ENCODE measurements around the gene PDLIM7.

PDLIM7 gene

DNA sequence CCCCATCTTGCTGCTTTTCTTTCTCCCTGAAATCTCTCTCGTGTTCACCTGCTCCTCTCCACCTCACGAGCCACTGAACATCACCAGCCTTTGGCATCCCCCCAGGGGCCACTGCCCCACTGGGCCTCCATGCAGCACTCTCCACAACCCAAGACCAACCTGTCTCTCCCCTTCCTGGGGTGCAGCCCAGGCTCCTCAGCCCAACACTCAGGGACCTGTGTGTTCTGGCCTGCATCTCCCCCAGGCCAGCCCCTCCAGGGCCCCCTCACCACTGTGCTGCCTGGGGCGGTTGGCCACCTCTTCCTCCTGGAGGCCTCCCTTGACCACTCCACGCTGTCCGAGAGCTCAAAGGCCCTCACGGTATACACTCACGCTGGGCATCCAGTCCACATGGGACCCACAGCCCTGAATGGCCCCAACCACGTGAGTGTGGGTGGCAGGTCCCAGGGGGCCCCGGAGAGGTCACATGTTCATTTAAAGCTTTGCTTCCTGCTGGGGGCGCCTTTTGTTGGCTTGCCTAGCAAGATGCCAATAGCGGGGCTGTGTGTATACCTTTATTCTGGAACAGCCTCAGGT lies 12.7 kb upstream of the PDLIM7 start:
- no peak overlapping the region for H3K4me3 ChIP-seq (ENCODE audit: low read length)
- no peak for DNase-seq (ENCODE audit: low read depth, low spot score)

GRCh38 chr5:177509381-177509951 lies 12.1 kb upstream of the PDLIM7 start, which contains the start of gene DOK3:
Gene DOK3 (minus strand): TSS chr5:177509826. CDS start chr5:177509540, 286 bp downstream.
- no peak within 1 kb of the TSS for H3K4me3 ChIP-seq (ENCODE audit: low read length)
- no peak for DNase-seq (ENCODE audit: low read depth, low spot score)

DNA sequence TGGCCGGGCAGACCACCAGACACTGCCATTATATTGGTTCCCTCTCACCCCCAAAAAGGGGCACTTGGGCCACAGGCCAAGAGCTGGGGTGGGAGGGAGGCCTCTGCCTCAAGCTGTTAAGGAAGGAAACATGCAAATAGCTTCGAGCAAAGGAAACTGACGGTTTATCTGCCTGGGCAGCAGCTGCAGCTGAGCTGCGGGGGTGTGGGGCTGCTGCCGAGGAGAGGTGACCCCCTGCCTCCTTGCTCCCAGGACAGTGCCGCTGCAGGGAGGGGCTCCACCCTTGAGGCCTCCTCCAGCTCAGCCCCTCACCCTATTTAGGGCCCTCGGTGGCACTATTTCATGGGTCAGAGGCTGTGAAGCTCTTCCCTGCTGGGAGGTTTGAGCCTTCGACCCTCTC lies 11.4 kb upstream of the PDLIM7 start:
- DNase-seq (ENCODE audit: low read depth, low spot score) = no peak
- no peak overlapping the region for H3K4me3 ChIP-seq (ENCODE audit: low read length)

GRCh38 chr5:177508221-177508611 lies 10.8 kb upstream of the PDLIM7 start:
- no peak overlapping the region for H3K4me3 ChIP-seq (ENCODE audit: low read length)
- DNase-seq (ENCODE audit: low read depth, low spot score) = no peak

GRCh38 chr5:177507596-177508220 lies 10.3 kb upstream of the PDLIM7 start:
- DNase-seq (ENCODE audit: low read depth, low spot score) = no peak
- no peak overlapping the region for H3K4me3 ChIP-seq (ENCODE audit: low read length)

- DNase-seq (ENCODE audit: low read depth, low spot score) = no peak
- H3K4me3 ChIP-seq (ENCODE audit: low read length) = no peak overlapping the region
These were observed 9.8 kb upstream of the PDLIM7 start for GRCh38 chr5:177507165-177507564.

DNA sequence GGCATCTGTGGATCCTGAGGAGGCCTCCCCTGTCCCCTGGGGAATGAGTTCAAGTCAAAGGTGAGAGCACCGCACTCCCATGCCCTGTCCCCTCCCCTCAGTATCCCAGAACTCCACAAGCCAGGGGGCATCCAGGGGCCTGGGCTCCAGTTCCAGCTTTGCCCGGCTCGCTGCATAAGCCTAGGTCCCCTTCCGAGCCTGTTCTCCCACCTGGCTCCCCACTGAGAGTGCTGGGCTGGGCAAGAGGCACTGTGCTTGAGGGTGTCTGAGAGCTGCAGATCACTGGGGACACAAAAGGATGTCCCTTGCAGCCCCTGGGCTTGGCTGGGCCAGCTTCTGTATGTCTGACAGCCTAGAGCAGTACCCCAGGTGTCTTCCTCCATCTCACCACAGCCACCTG lies 7.7 kb upstream of the PDLIM7 start:
- DNase-seq (ENCODE audit: low read depth, low spot score) = no peak
- no peak overlapping the region for H3K4me3 ChIP-seq (ENCODE audit: low read length)

GRCh38 chr5:177504086-177505056 lies 7.0 kb upstream of the PDLIM7 start:
- no peak overlapping the region for H3K4me3 ChIP-seq (ENCODE audit: low read length)
- no peak for DNase-seq (ENCODE audit: low read depth, low spot score)

DNA sequence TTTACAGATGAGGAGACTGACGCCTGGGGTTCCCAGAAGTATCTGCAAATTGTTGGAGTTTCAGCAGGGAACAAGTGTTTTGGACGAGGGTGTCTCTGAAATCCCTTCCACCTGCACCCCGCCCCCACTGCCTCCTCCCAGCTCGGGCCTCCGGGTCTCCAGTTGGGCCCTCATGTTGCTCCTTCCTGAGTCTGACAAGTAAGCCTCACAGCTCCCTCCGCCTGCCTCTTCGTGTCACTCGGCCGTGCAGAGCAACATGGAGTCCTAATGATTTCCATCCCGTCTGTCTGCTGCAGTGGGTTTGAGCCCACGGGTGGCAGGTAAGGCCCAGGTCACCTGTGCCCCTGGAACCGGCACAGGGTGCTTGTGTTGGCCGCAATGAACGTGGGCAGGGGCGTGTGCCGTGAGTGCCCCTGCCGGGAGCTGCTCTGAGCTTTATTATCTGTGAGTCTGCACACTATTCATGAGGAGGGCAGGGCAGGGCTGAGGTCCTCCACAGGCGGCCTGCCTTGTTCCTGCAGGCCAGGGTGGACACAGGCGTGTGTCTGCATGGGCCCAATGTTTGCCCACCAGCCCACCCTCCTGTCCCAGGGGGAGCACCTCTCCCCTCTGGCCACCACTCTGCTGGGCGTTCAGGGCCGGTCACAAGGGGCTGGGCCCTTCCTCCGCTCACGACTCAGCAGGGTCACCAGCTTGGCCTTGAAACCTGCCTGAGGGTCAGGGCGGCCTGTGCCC lies 6.1 kb upstream of the PDLIM7 start:
- H3K4me3 ChIP-seq (ENCODE audit: low read length) = no peak overlapping the region
- no peak for DNase-seq (ENCODE audit: low read depth, low spot score)

DNA sequence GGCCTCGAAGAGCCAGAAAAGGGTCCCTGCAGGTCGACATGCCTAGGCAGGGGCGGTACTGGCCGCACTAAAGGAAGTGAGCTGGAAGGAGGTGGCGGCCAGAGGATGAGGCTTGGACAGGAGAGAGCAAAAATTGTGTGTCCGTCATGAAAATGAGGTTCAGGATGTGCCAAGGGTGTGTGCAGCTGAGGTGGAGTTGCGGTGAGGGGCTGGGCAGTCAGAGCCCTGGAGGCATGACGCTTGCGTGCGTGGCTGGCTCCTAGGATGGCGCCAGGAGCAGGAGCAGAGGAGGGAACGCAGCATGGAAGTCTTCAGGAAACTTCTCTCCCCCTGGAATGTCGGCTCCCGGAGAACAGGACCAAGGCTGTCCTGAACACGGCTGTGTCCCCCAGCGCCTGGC lies 5.5 kb upstream of the PDLIM7 start:
- DNase-seq (ENCODE audit: low read depth, low spot score) = no peak
- H3K4me3 ChIP-seq (ENCODE audit: low read length) = no peak overlapping the region

- DNase-seq (ENCODE audit: low read depth, low spot score) = no peak
- no peak overlapping the region for H3K4me3 ChIP-seq (ENCODE audit: low read length)
These were observed 4.7 kb upstream of the PDLIM7 start for GRCh38 chr5:177501874-177502678.

DNA sequence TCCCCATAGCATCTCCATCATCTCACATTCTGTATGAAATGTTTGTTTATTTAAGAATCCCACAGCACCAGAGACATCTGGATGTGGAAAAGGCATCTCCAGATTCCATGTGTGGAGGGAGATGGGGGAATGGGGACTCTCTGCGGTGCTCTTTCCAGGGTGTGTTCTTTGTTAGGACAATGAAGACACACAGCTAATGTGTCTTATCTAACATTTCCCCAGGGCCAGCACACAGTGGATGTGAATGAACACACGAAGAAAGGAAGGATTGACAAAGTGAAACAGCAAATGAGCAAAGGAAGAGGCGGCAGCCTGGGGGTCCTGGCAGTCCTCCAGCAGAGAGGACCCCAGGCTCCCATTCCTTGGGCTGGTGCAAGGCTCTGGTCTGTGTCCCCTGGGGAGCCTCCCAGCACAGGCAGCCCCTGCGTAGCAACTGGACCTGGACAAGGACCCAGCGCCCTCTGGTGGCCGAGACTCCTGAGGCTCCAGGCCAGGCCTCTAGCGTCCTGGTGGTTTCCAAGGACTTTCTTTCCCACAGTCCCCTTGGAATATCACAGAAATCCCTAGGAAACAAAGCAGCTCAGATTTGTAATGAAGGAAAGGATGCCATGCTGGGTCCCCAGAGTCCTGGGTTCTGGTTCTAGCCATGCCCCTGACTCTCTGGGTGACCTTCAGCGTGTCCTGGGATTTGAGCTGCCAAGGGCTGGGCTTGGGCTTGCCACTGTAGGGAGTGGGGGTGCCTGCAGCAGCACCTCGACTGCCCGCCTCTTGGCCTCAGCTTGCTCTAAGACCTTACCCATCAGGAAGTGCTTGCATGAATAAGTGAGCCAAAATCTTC lies 3.5 kb upstream of the PDLIM7 start:
- DNase-seq (ENCODE audit: low read depth, low spot score) = peak; percentile 60
- no peak overlapping the region for H3K4me3 ChIP-seq (ENCODE audit: low read length)

GRCh38 chr5:177499842-177500241 lies 2.4 kb upstream of the PDLIM7 start:
- DNase-seq (ENCODE audit: low read depth, low spot score) = no peak
- no peak overlapping the region for H3K4me3 ChIP-seq (ENCODE audit: low read length)

DNA sequence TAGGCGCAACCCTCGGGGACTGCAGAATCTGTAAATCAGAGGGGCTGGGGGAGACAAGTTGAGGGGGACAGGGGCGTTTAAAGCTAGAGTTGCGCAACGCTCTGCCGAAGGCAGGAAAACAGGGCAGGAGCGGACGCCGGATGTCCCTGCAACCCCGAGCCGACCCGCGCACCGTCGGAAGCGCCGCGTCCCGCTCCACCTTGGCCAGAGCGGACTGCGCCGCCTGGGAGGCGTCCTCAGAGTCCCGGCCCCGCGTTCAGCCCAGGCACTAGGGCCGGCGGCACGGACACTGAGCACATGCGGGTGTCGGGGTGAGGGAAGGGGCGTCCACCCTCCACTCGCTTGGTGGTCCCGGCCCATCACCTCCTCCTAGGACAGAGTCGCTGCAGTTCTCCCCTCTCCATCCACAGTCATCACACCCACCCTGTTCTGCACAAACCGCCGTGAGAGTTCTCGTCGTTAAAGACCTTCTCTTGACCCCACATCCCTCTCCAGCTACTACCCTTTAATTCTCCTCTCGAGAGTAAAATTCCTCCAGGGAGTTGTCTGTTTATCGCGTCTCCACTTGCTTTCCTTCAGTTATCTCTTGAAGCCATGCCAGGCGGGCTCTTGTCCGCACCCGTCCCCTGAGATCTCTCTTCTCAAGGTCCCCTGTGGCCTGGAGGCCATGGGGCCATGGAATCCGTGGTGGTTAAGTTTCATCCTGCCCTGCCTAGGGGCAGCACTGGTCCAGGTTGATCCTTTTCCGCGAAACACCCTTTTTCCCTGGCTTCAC lies 796 bp upstream of the PDLIM7 start:
- no peak for DNase-seq (ENCODE audit: low read depth, low spot score)
- H3K4me3 ChIP-seq (ENCODE audit: low read length) = peak overlapping the region; percentile 60

DNA sequence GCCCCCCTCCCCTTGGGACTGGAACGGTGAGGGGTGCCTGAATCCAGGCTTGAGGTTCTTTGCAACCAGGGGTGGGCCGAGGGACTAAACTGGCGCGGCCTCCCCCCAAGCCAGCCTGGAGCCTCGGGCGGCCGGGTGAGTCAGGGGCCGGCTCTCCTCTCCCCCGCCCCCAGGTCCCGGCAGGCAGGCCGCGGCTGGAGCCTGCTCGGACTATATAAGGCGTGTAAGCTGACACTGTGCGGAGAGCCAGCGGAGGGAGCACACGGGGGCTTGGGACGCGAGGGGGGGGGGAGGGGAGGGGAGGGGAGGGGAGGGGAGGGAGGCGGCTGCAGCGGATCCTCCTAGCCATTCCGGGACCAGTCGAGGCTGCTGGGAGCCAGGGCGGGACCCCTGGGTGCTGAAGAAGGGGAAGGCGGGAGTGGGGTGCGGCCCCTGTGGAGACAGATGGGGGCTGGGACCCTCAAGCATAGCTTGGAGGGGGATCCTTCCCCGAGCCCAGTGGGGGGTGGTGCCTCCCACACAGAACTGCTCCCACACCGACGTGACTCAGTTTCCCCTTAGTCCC lies 595 bp downstream of the PDLIM7 start:
- DNase-seq (ENCODE audit: low read depth, low spot score) = no peak
- peak overlapping the region; percentile 60 for H3K4me3 ChIP-seq (ENCODE audit: low read length)

DNA sequence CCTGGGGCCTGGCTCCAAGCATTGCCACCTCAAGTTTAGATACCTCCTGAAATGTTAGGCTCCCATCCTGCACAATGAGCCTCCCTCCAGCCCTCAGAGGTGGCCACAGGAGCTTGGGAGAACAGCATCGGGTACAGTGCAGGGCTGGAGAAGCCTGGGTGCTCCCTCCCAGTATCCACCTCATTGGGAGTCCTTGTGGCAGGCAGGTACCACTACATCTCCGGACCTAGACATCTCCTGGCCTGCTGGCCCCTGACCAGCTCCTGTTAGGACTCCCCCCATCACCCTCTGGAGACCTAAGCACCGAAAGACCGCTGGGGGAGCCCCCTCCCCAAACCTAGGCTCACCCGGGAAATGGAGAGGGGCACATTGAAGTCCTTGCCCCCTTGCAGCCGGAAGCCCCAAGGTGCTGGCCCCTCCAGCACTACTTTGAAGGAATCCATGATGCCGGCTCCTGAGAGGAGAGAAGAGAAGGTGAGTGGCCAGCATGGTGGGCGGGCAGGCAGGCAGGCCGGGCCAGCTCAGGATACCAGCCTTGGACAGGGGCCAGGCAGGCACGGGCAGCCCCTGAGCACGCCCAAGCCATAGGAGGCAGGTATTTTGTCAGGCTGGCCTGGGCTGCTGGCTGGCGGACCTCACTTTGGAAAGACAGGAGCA lies 1.2 kb downstream of the PDLIM7 start:
- DNase-seq (ENCODE audit: low read depth, low spot score) = no peak

More for the DNA sequence above, 1.2 kb downstream of the PDLIM7 start:
- no peak overlapping the region for H3K4me3 ChIP-seq (ENCODE audit: low read length)
